Testis (tissue), 3 donors: Measurements from ENCODE around the gene NUCB1. TPM values are rescaled to one million over a fixed set of nuclear protein-coding genes. Genes with fewer than 3 reads are reported as not detected.

Source experiments
- DNase-seq: peaks from one replicate; pipeline ENCODE4 v3.0.0-alpha.2; 2019
- H3K27ac ChIP-seq, 2 donors: fragments of 200-600 bp; sonication (generic); one replicate each; pipeline ENCODE4 v1.5.1; 2019
- H3K27me3 ChIP-seq: fragments of 200-600 bp; sonication (generic); one replicate; pipeline ENCODE4 v1.5.1; 2019
- H3K36me3 ChIP-seq: fragments of 200-600 bp; sonication (generic); one replicate; pipeline ENCODE4 v1.5.1; 2017; ENCODE audit warnings: low read depth; ENCODE audit errors: missing control alignments
- H3K4me1 ChIP-seq: fragments of 200-600 bp; sonication (generic); one replicate; pipeline ENCODE4 v1.5.1; 2019
- H3K4me3 ChIP-seq, 2 donors: fragments of 200-600 bp; sonication (generic); one replicate each; pipeline ENCODE4 v1.5.1; 2017 to 2019
- H3K9me3 ChIP-seq: fragments of 200-600 bp; sonication (generic); one replicate; pipeline ENCODE4 v1.5.1; 2017
- POLR2A ChIP-seq: fragments of 450-650 bp; IDR thresholded peaks from one replicate; pipeline ENCODE4 v1.6.1; 2017; ENCODE audit warnings: antibody characterized with exemption, mild to moderate bottlenecking, moderate library complexity
- WGBS, 2 donors: methylation state at CpG; one replicate each; pipeline ENCODE4 v1.1.5; 2018; 5-methylcytosine and 5-hydroxymethylcytosine counted together
- intact Hi-C: fragments of 100-400 bp; cut with DNase I; formaldehyde crosslinking; loops from one replicate; pipeline ENCODE4 v1.15.1; 2023; ENCODE audit warnings: low total_unique reads
- polyA plus RNA-seq: library from polyadenylated mRNA; stranded (reverse); fragments of 350-450 nt; fragmentation: Illumina TruSeq; extraction: RNeasy Lipid Tissue Mini Kit (QIAGEN cat#74804); gene quantifications from one replicate; pipeline ENCODE4 v1.2.3, GENCODE V29; 2014; ENCODE audit warnings: low read depth, low replicate concordance; ENCODE audit not compliant: insufficient read depth
- total RNA-seq, 2 donors: library from RNA; depleted of rRNA; stranded (reverse); fragments of >200 nt; gene quantifications; one replicate each; pipeline ENCODE4 v1.2.3, GENCODE V29; 2016
- TF ChIP-seq, protein P1 (sequence below), 3 experiments: fragments of 450-650 bp in 2 of 3; fragments of 200-600 bp in 1 of 3; sonication (generic) in 1 of 3; IDR thresholded peaks; one replicate each; pipeline ENCODE4 v1.5.1; 2016 to 2019; ENCODE audit warnings: antibody characterized with exemption in 3 of 3, mild to moderate bottlenecking in 2 of 3, moderate library complexity in 1 of 3

Gene NUCB1
- total and polyA plus RNA-seq, 3 donors from 2014 or later = 136 to 208 (median 139) TPM

GRCh38 chr19:48945817-48946216 is 45.7 kb downstream of the NUCB1 start:
- Histone ChIP-seq H3K4me3 (no peak overlapping the region), H3K27ac (no peak overlapping the region), H3K27me3 (no peaks in the 10 kb centered on the region), H3K36me3 (no peaks in the 10 kb centered on the region), H3K9me3 (no peaks in the 10 kb centered on the region), H3K4me1 (no peaks in the 10 kb centered on the region)
- DNase-seq = no peak
- intact Hi-C loops = no loop called here
- 94% methylated on average over 2 of the region's 2 CpGs for WGBS, 2 donors
- TF ChIP-seq, protein P1, sequence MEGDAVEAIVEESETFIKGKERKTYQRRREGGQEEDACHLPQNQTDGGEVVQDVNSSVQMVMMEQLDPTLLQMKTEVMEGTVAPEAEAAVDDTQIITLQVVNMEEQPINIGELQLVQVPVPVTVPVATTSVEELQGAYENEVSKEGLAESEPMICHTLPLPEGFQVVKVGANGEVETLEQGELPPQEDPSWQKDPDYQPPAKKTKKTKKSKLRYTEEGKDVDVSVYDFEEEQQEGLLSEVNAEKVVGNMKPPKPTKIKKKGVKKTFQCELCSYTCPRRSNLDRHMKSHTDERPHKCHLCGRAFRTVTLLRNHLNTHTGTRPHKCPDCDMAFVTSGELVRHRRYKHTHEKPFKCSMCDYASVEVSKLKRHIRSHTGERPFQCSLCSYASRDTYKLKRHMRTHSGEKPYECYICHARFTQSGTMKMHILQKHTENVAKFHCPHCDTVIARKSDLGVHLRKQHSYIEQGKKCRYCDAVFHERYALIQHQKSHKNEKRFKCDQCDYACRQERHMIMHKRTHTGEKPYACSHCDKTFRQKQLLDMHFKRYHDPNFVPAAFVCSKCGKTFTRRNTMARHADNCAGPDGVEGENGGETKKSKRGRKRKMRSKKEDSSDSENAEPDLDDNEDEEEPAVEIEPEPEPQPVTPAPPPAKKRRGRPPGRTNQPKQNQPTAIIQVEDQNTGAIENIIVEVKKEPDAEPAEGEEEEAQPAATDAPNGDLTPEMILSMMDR (IDR thresholded peaks at IDR 0.05) = no peak
- TF ChIP-seq POLR2A = no peak

- H3K36me3 ChIP-seq = no peaks in the 10 kb centered on the region
- TF ChIP-seq, protein P1 (IDR thresholded peaks at IDR 0.05) = no peak
- TF ChIP-seq POLR2A = no peak
- H3K27ac ChIP-seq = no peak overlapping the region
- H3K4me3 ChIP-seq = no peak overlapping the region
- DNase-seq = no peak
- intact Hi-C loops = no loop called here
- H3K9me3 ChIP-seq = no peaks in the 10 kb centered on the region
- H3K4me1 ChIP-seq = no peaks in the 10 kb centered on the region
- no peaks in the 10 kb centered on the region for H3K27me3 ChIP-seq
- 67 to 88% methylated on average over 1 to 4 of the region's 9 CpGs for WGBS, 2 donors
Observed at GRCh38 chr19:48946463-48947257, 46.5 kb downstream of the NUCB1 start.

DNA sequence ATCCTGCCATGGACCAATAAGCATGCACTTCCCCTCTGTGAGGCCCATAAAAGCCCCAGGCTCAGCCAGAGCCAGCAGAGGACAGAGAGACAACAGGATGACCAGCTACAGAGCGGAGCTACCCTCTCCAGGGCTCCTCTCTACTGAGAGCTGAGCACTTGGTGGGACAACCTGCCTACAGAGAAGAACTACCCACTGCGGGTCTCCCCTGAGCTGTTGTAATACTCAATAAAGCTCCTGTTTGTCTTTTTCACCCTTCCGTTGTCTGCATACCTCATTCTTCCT is 47.1 kb downstream of the NUCB1 start:
- DNase-seq = no peak
- 88 to 93% methylated on average over 3 of the region's 3 CpGs for WGBS, 2 donors
- Histone ChIP-seq H3K27ac (no peak overlapping the region), H3K36me3 (no peaks in the 10 kb centered on the region), H3K9me3 (no peaks in the 10 kb centered on the region), H3K27me3 (no peaks in the 10 kb centered on the region), H3K4me1 (no peaks in the 10 kb centered on the region), H3K4me3 (no peak overlapping the region)
- intact Hi-C loops = no loop called here
- TF ChIP-seq, protein P1 (IDR thresholded peaks at IDR 0.05) = no peak
- no peak for TF ChIP-seq POLR2A

DNA sequence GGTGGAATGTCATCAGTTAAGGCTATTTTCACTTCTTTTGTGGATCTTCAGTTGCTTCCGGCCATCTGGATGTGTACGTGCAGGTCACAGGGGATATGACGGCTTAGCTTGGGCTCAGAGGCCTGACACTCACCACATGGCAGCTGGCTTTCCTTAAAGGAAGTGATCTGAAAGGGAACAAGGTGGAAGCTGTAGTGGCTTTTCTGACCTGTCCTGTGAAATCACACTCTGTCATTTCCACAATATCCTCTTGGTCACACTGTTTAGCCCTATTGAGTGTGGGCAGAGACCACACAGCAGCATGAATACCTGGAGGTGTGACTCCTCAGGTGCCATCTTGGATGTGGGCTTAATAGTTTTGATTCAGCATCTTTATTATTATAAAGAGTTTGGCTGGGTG is 50.0 kb downstream of the NUCB1 start:
- H3K4me1 ChIP-seq = peaks cover 6% of the 10 kb centered on the region
- no peak for DNase-seq

More for the DNA sequence above, 50.0 kb downstream of the NUCB1 start:
- H3K4me3 ChIP-seq = no peak overlapping the region
- no peaks in the 10 kb centered on the region for H3K27me3 ChIP-seq
- no peaks in the 10 kb centered on the region for H3K36me3 ChIP-seq
- intact Hi-C loops = no loop called here
- 77% methylated on average over 3 of the region's 3 CpGs for WGBS, 2 donors
- no peak for TF ChIP-seq POLR2A
- TF ChIP-seq, protein P1 (IDR thresholded peaks at IDR 0.05) = no peak
- no peaks in the 10 kb centered on the region for H3K9me3 ChIP-seq
- no peak overlapping the region for H3K27ac ChIP-seq
